Naive B cell (primary cell): ENCODE data around the gene MAL. TPM values are rescaled to one million over a fixed set of nuclear protein-coding genes. Genes with fewer than 3 reads are reported as not detected.
"Not testable (repeated sequence)": the region's sequence is repeated elsewhere in the genome, so short reads cannot be mapped to it uniquely, and the experiment has no call there.

Experiments used
- ATAC-seq, 2 donors: fragments of 150-1000 bp; cut with Tn5 transposase; 2 replicates each; pipeline ENCODE4 v1.10.0; 2021; ENCODE audit warnings: low read depth in 2 of 2, mild to moderate bottlenecking in 2 of 2, moderate library complexity in 2 of 2
- DNase-seq: peaks from one replicate; pipeline ENCODE4 v3.0.0; 2022
- H3K27ac Mint-ChIP-seq, 6 donors: one replicate each; pipeline ENCODE4 v1.8.0; 2020 to 2022; ENCODE audit warnings: mild to moderate bottlenecking in 6 of 6, mixed read lengths in 6 of 6, moderate library complexity in 5 of 6, inconsistent platforms in 2 of 6
- H3K27me3 Mint-ChIP-seq, 3 donors: one replicate each; pipeline ENCODE4 v1.8.0; 2021 to 2022; ENCODE audit warnings: mixed read lengths in 3 of 3, mild to moderate bottlenecking in 1 of 3
- H3K36me3 Mint-ChIP-seq, 2 donors: one replicate each; pipeline ENCODE4 v1.8.0; 2020 to 2022; ENCODE audit warnings: mixed read lengths in 2 of 2, inconsistent platforms in 1 of 2, mild to moderate bottlenecking in 1 of 2
- H3K4me1 Mint-ChIP-seq, 3 donors: one replicate each; pipeline ENCODE4 v1.8.0; 2020 to 2022; ENCODE audit warnings: mixed read lengths in 3 of 3, inconsistent platforms in 1 of 3, mild to moderate bottlenecking in 1 of 3, moderate library complexity in 1 of 3
- H3K4me3 Mint-ChIP-seq, 8 donors: one replicate each; pipeline ENCODE4 v1.8.0; 2020 to 2022; ENCODE audit warnings: mild to moderate bottlenecking in 8 of 8, mixed read lengths in 8 of 8, moderate library complexity in 8 of 8, inconsistent platforms in 2 of 8
- H3K9me3 Mint-ChIP-seq, 7 donors: one replicate each; pipeline ENCODE4 v1.8.0; 2020 to 2022; ENCODE audit warnings: mixed read lengths in 7 of 7, mild to moderate bottlenecking in 5 of 7, inconsistent platforms in 2 of 7, moderate library complexity in 1 of 7
- polyA plus RNA-seq, 6 donors: library from polyadenylated mRNA; unstranded; fragments of 300-500 nt; fragmentation: Illumina TruSeq; gene quantifications; one replicate each; pipeline ENCODE4 v1.2.3, GENCODE V29; 2021; ENCODE audit warnings: low read depth in 6 of 6

The MAL gene
- polyA plus RNA-seq, 6 donors from 2014 or later = 0.41 to 1.1 (median 0.75) TPM; not detected in 2

DNA sequence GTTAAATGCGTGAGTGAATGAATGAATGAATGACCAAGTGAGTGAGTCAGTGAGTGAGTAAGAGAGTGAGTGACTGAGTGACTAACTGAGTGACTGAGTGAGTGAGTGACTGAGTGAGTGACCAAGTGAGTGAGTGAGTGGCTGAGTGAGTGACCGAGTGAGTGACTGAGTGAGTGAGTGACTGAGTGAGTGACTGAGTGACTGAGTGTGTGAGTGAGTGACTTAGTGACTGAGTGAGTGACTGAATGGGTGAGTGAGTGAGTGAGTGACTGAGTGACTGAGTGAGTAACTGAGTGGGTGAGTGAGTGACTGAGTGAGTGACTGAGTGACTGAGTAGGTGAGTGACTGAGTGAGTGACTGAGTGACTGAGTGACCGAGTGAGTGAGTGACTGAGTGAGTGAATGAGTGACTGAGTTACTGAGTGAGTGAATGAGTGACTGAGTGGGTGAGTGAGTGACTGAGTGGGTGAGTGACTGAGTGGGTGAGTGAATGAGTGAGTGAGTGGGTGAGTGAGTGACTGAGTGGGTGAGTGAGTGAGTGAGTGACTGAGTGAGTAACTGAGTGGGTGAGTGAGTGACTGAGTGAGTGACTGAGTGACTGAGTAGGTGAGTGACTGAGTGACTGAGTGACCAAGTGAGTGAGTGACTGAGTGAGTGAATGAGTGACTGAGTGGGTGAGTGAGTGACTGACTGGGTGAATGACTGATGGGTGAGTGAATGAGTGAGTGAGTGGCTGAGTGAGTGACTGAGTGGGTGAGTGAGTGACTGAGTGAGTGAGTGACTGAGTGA is 11.3 kb downstream of the MAL start:
- ATAC-seq (no peak), DNase-seq (no peak)
- H3K4me1 Mint-ChIP-seq = peaks cover 0 to 11% (median 0%) of the 10 kb centered on the region in 3 donors
- H3K36me3 Mint-ChIP-seq = peaks cover 4 to 26% of the 10 kb centered on the region in 2 donors
- peaks cover 0 to 36% (median 16%) of the 10 kb centered on the region in 7 donors for H3K9me3 Mint-ChIP-seq
- no peak overlapping the region for H3K27ac Mint-ChIP-seq
- H3K4me3 Mint-ChIP-seq = no peak overlapping the region
- peaks cover 0 to 4% (median 3%) of the 10 kb centered on the region in 3 donors for H3K27me3 Mint-ChIP-seq

GRCh38 chr2:95037384-95037839 is 11.9 kb downstream of the MAL start:
- Mint-ChIP-seq H3K36me3 (peaks cover 4 to 26% of the 10 kb centered on the region in 2 donors), H3K4me3 (no peak overlapping the region)

DNA sequence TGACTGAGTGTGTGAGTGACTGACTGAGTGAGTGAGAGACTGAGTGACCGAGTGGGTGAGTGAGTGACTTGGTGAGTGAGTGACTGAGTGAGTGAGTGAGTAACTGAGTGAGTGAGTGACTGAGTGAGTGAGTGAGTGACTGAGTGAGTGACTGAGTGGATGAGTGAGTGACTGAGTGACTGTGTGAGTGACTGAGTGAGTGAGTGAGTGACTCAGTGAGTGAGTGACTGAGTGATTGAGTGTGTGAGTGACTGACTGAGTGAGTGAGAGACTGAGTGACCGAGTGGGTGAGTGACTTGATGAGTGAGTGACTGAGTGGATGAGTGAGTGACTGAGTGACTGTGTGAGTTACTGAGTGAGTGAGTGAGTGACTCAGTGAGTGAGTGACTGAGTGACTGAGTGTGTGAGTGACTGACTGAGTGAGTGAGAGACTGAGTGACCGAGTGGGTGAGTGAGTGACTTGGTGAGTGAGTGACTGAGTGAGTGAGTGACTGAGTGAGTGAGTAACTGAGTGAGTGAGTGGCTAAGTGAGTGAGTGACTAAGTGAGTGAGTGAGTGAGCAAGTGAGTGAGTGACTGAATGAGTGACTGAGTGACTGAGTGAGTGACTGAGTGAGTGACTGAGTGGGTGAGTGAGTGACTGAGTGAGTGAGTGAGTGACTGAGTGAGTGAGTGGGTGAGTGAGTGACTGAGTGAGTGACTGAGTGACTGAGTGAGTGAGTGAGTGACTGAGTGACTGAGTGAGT is 12.5 kb downstream of the MAL start:
- peaks cover 0 to 36% (median 16%) of the 10 kb centered on the region in 7 donors for H3K9me3 Mint-ChIP-seq
- H3K4me3 Mint-ChIP-seq, ATAC-seq, H3K27me3 Mint-ChIP-seq, DNase-seq, H3K27ac Mint-ChIP-seq: not testable (repeated sequence)
- peaks cover 0 to 11% (median 0%) of the 10 kb centered on the region in 3 donors for H3K4me1 Mint-ChIP-seq
- peaks cover 4 to 26% of the 10 kb centered on the region in 2 donors for H3K36me3 Mint-ChIP-seq

More at GRCh38 chr2:95037384-95037839, 11.9 kb downstream of the MAL start:
- DNase-seq = no peak
- Mint-ChIP-seq H3K4me1 (peaks cover 0 to 11% (median 0%) of the 10 kb centered on the region in 3 donors), H3K9me3 (peaks cover 0 to 36% (median 16%) of the 10 kb centered on the region in 7 donors), H3K27me3 (peaks cover 0 to 6% (median 5%) of the 10 kb centered on the region in 3 donors), H3K27ac (no peak overlapping the region)
- ATAC-seq = no peak

DNA sequence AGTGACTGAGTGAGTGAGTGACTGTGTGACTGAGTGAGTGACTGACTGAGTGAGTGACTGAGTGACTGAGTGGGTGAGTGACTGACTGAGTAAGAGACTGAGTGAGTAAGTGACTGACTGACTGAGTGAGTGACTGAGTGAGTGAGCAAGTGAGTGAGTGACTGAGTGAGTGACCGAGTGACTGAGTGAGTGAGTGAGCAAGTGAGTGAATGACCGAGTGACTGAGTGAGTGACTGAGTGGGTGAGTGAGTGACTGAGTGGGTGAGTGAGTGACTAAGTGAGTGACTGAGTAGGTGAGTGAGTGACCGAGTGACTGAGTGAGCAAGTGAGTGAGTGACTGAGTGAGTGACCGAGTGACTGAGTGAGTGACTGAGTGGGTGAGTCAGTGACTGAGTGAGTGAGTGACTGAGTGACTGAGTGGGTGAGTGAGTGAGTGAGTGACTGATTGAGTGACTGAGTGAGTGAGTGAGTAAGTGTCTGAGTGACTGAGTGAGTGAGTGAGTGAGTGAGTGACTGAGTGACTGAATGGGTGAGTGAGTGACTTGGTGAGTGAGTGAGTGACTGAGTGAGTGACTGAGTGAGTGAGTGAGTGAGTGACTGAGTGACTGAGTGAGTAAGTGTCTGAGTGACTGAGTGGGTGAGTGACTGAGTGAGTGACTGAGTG is 13.3 kb downstream of the MAL start:
- H3K27me3 Mint-ChIP-seq = peaks cover 2 to 15% (median 6%) of the 10 kb centered on the region in 3 donors
- ATAC-seq (no peak), DNase-seq (no peak)
- H3K4me3 Mint-ChIP-seq = no peak overlapping the region
- peaks cover 4 to 26% of the 10 kb centered on the region in 2 donors for H3K36me3 Mint-ChIP-seq
- H3K9me3 Mint-ChIP-seq = peaks cover 0 to 36% (median 16%) of the 10 kb centered on the region in 7 donors
- no peak overlapping the region for H3K27ac Mint-ChIP-seq
- peaks cover 0 to 11% (median 0%) of the 10 kb centered on the region in 3 donors for H3K4me1 Mint-ChIP-seq

DNA sequence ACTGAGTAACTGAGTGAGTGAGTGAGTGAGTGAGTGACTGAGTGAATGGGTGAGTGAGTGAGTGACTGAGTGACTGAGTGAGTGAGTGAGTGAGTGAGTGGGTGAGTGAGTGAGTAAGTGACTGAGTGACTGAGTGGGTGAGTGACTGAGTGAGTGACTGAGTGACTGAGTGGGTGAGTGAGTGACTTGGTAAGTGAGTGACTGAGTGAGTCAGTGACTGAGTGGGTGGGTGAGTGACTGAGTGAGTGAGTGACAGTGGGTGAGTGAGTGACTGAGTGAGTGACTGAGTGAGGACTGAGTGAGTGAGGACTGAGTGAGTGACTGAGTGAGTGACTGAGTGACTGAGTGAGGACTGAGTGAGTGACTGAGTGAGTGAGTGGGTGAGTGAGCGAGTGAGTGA is 13.9 kb downstream of the MAL start:
- Mint-ChIP-seq H3K27me3 (peaks cover 6 to 21% (median 6%) of the 10 kb centered on the region in 3 donors), H3K9me3 (peaks cover 0 to 36% (median 16%) of the 10 kb centered on the region in 7 donors), H3K27ac (no peak overlapping the region), H3K36me3 (peaks cover 4 to 26% of the 10 kb centered on the region in 2 donors), H3K4me1 (peaks cover 0 to 11% (median 0%) of the 10 kb centered on the region in 3 donors), H3K4me3 (no peak overlapping the region)
- DNase-seq = no peak
- no peak for ATAC-seq

GRCh38 chr2:95039978-95040377 is 14.5 kb downstream of the MAL start:
- ATAC-seq = no peak
- Mint-ChIP-seq H3K27me3 (peaks cover 6 to 21% (median 10%) of the 10 kb centered on the region in 3 donors), H3K27ac (no peak overlapping the region), H3K4me3 (no peak overlapping the region), H3K36me3 (peaks cover 4 to 26% of the 10 kb centered on the region in 2 donors), H3K4me1 (peaks cover 0 to 11% (median 0%) of the 10 kb centered on the region in 3 donors), H3K9me3 (peaks cover 0 to 36% (median 16%) of the 10 kb centered on the region in 7 donors)
- DNase-seq = no peak

- DNase-seq (no peak), ATAC-seq (no peak)
- Mint-ChIP-seq H3K9me3 (peaks cover 0 to 36% (median 16%) of the 10 kb centered on the region in 7 donors), H3K4me3 (no peak overlapping the region), H3K4me1 (peaks cover 0 to 11% (median 0%) of the 10 kb centered on the region in 3 donors), H3K36me3 (peaks cover 4 to 26% of the 10 kb centered on the region in 2 donors), H3K27me3 (peaks cover 6 to 24% (median 15%) of the 10 kb centered on the region in 3 donors), H3K27ac (no peak overlapping the region)
These were observed 14.9 kb downstream of the MAL start for GRCh38 chr2:95040426-95040825.

DNA sequence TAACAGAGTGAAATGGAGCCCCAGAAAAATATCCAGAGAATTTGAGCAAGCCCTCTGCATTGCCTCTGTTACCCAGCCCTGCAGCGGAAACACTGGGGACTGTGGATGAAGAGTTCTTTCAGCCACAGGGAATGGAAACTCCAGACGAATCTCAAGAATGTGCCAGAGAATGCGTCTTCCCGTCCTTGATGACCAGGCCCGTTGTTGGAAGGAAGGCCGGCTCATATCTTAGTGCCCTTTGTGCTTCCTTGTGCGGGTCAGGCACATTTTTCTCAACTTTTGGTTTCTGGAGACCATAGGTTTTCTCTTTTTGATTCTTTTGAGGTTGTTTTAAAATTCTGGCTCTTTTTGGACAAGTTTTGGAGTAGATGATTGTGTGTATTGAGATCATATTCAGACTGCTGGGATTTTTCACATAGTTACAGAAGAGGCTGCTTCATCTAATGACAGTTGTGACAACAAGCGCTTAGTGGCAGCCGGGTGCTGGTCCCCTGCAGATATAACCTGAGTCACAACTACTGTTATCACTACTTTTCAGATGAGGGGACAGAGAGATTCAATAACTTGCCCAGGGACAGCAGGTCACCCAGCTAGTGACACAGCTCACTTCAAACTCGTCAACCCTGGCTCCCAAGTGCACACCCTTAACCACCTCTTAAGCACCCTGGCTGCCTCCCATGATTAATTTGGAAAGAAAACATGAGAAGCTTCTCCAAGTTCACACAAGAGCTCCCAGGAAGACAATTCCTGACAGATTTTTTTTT is 15.7 kb downstream of the MAL start:
- ATAC-seq = no peak
- DNase-seq = no peak
- Mint-ChIP-seq H3K9me3 (peaks cover 0 to 36% (median 16%) of the 10 kb centered on the region in 7 donors), H3K27me3 (peaks cover 6 to 29% (median 23%) of the 10 kb centered on the region in 3 donors), H3K36me3 (peaks cover 4 to 25% of the 10 kb centered on the region in 2 donors), H3K27ac (peak overlapping the region in 1 of 6 donors; percentile 23), H3K4me3 (no peak overlapping the region), H3K4me1 (peaks cover 0 to 11% (median 0%) of the 10 kb centered on the region in 3 donors)

DNA sequence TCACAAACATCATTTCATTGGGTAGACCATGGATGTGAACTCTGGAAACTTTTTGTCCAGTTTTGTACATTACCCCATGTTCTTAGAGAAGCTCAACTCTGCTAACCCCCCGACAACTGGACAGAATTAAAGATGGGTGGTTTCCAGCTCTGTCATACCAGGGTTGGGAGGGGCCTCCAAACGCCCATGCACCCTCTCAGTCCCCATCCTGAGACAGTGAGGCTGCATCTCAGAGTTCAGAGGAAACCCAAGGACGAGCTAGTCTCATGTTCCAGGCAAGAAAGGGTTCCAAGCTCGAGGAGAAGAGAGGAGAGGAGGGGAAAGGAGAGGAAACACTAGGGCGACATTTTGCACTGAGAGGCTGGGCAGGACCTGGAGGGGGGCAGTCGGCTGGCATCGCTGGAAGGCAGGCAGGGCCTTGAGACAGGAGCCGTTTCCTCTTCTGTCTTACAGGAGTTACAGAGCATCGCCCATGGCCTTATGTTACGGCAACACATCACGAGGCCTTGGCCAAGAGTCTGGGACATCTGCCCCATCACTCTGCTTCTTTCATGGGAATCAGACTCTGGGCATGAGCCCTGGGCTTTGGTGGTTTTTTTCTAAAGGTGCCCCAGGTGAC is 16.4 kb downstream of the MAL start:
- ATAC-seq (no peak), DNase-seq (no peak)
- H3K4me1 Mint-ChIP-seq = peaks cover 0 to 10% (median 0%) of the 10 kb centered on the region in 3 donors
- H3K4me3 Mint-ChIP-seq = no peak overlapping the region
- peaks cover 8 to 33% (median 27%) of the 10 kb centered on the region in 3 donors for H3K27me3 Mint-ChIP-seq
- H3K36me3 Mint-ChIP-seq = peaks cover 4 to 18% of the 10 kb centered on the region in 2 donors
- H3K27ac Mint-ChIP-seq = no peak overlapping the region
- H3K9me3 Mint-ChIP-seq = peaks cover 0 to 30% (median 12%) of the 10 kb centered on the region in 7 donors

- DNase-seq = no peak
- Mint-ChIP-seq H3K9me3 (peaks cover 0 to 22% (median 9%) of the 10 kb centered on the region in 7 donors), H3K27ac (no peak overlapping the region), H3K36me3 (peaks cover 4 to 10% of the 10 kb centered on the region in 2 donors), H3K4me1 (peaks cover 0 to 3% (median 0%) of the 10 kb centered on the region in 3 donors), H3K4me3 (no peak overlapping the region), H3K27me3 (peaks cover 11 to 35% (median 27%) of the 10 kb centered on the region in 3 donors)
- ATAC-seq = no peak
These were observed 17.2 kb downstream of the MAL start for GRCh38 chr2:95042472-95043271.

GRCh38 chr2:95043300-95044093 is 18.0 kb downstream of the MAL start:
- DNase-seq = no peak
- no peaks in the 10 kb centered on the region for H3K4me1 Mint-ChIP-seq
- no peak for ATAC-seq
- peaks cover 0 to 14% (median 3%) of the 10 kb centered on the region in 7 donors for H3K9me3 Mint-ChIP-seq
- no peak overlapping the region for H3K4me3 Mint-ChIP-seq
- H3K27me3 Mint-ChIP-seq = peaks cover 11 to 41% (median 27%) of the 10 kb centered on the region in 3 donors
- no peak overlapping the region for H3K27ac Mint-ChIP-seq
- H3K36me3 Mint-ChIP-seq = peaks cover 2% of the 10 kb centered on the region in 2 donors
